GM21381 (cell line): ENCODE data around the gene MARCHF2.
A peak's percentile ranks its signal among the peaks of the same experiment; 100 is the strongest.

ENCODE experiments used
- ATAC-seq: cut with Tn5 transposase; IDR thresholded peaks from one replicate; pipeline ENCODE4 v1.9.1; 2021; ENCODE audit warnings: mild to moderate bottlenecking, moderate library complexity; ENCODE audit not compliant: unreplicated experiment

MARCHF2 gene

GRCh38 chr19:8473648-8474476 is 60.8 kb downstream of the MARCHF2 start:
- ATAC-seq: peak; percentile 53

GRCh38 chr19:8475005-8475404 is 61.9 kb downstream of the MARCHF2 start:
- no peak for ATAC-seq

GRCh38 chr19:8476524-8476923 is 63.4 kb downstream of the MARCHF2 start:
- ATAC-seq: no peak

GRCh38 chr19:8477889-8478288 is 64.8 kb downstream of the MARCHF2 start:
- no peak for ATAC-seq

GRCh38 chr19:8478598-8478997 is 65.5 kb downstream of the MARCHF2 start:
- no peak for ATAC-seq

- ATAC-seq: no peak
These were observed 68.1 kb downstream of the MARCHF2 start for GRCh38 chr19:8481201-8481600.

GRCh38 chr19:8481616-8482015 is 68.5 kb downstream of the MARCHF2 start:
- no peak for ATAC-seq

GRCh38 chr19:8482696-8483095 is 69.6 kb downstream of the MARCHF2 start:
- ATAC-seq: no peak

GRCh38 chr19:8483165-8483564 is 70.1 kb downstream of the MARCHF2 start:
- no peak for ATAC-seq

GRCh38 chr19:8484331-8484894 is 71.3 kb downstream of the MARCHF2 start:
- ATAC-seq: no peak

- ATAC-seq: no peak
These were observed 72.7 kb downstream of the MARCHF2 start for GRCh38 chr19:8485561-8486371.

GRCh38 chr19:8486661-8487136 is 73.6 kb downstream of the MARCHF2 start:
- no peak for ATAC-seq

GRCh38 chr19:8487137-8487851 is 74.2 kb downstream of the MARCHF2 start:
- no peak for ATAC-seq

- no peak for ATAC-seq
These were observed 75.3 kb downstream of the MARCHF2 start for GRCh38 chr19:8488365-8488764.
